Natural killer cell (primary cell): Measurements from ENCODE around the gene MS4A18. TPM values are rescaled to one million over a fixed set of nuclear protein-coding genes. Genes with fewer than 3 reads are reported as not detected.

ENCODE experiments used
- ATAC-seq, 3 donors: fragments of 150-1000 bp in 2 of 3; fragments of 200-7000 bp in 1 of 3; cut with Tn5 transposase; 1 replicate in 1 of 3; 2 replicates in 2 of 3; pipeline ENCODE4 v1.10.0; 2021; ENCODE audit warnings: mild to moderate bottlenecking in 2 of 3, moderate library complexity in 2 of 3
- DNase-seq, 2 donors: peaks; one replicate each; pipeline versions ENCODE4 v3.0.0 to v3.0.0-alpha.2; 2013 to 2021; ENCODE audit warnings: mixed read lengths in 1 of 2
- H3K27ac ChIP-seq: one replicate; pipeline ENCODE4 v1.5.1; 2013; ENCODE audit warnings: mild to moderate bottlenecking, low read length
- H3K27me3 ChIP-seq: one replicate; pipeline ENCODE4 v1.6.1; 2013; ENCODE audit warnings: low read length; ENCODE audit not compliant: control insufficient read depth, insufficient read depth
- H3K36me3 ChIP-seq: one replicate; pipeline ENCODE4 v1.6.1; 2013; ENCODE audit warnings: low read length; ENCODE audit not compliant: control insufficient read depth, insufficient read depth
- H3K4me1 ChIP-seq: one replicate; pipeline ENCODE4 v1.6.1; 2013; ENCODE audit warnings: low read length; ENCODE audit not compliant: control insufficient read depth, insufficient read depth
- H3K4me3 ChIP-seq: one replicate; pipeline ENCODE4 v1.5.1; 2013; ENCODE audit warnings: low read length
- H3K9me3 ChIP-seq: one replicate; pipeline ENCODE4 v1.6.1; 2013; ENCODE audit warnings: low read length; ENCODE audit not compliant: control insufficient read depth, insufficient read depth
- H3K27ac Mint-ChIP-seq, 2 donors: one replicate each; pipeline ENCODE4 v1.8.0; 2022; ENCODE audit warnings: mild to moderate bottlenecking in 2 of 2, mixed read lengths in 2 of 2, moderate library complexity in 1 of 2
- H3K27me3 Mint-ChIP-seq, 2 donors: one replicate each; pipeline ENCODE4 v1.8.0; 2022; ENCODE audit warnings: low read depth in 2 of 2, mixed read lengths in 2 of 2
- H3K36me3 Mint-ChIP-seq: one replicate; pipeline ENCODE4 v1.8.0; 2022; ENCODE audit warnings: mixed read lengths
- H3K4me1 Mint-ChIP-seq, 2 donors: one replicate each; pipeline ENCODE4 v1.8.0; 2022; ENCODE audit warnings: mixed read lengths in 2 of 2
- H3K4me3 Mint-ChIP-seq: one replicate; pipeline ENCODE4 v1.8.0; 2022; ENCODE audit warnings: mild to moderate bottlenecking, moderate library complexity, mixed read lengths
- H3K9me3 Mint-ChIP-seq, 2 donors: one replicate each; pipeline ENCODE4 v1.8.0; 2022; ENCODE audit warnings: mixed read lengths in 2 of 2
- WGBS: methylation state at CpG from one replicate; pipeline ENCODE4 v1.1.7; 2013; ENCODE audit warnings: missing lambda C conversion rate; ENCODE audit not compliant: insufficient coverage; 5-methylcytosine and 5-hydroxymethylcytosine counted together
- intact Hi-C: fragments of 100-400 bp; cut with micrococcal nuclease; formaldehyde crosslinking; loops from one replicate; pipeline ENCODE4 v1.14.2; 2022
- total RNA-seq, 4 donors: library from RNA; stranded (reverse); fragments of 120-200 nt in 1 of 4; gene quantifications; one replicate each; pipeline versions ENCODE4 v1.2.3 to v1.2.4, GENCODE V29; 2013 to 2022
- TF ChIP-seq, protein P1 (sequence below): fragments of 200-600 bp; IDR thresholded peaks from one replicate; pipeline ENCODE4 v1.8.0; 2022; ENCODE audit warnings: antibody characterized with exemption

MS4A18 gene
- total RNA-seq, 3 donors from 2014 or later (not counting 1 experiment from before 2014, with no cell fraction given) = not detected

DNA sequence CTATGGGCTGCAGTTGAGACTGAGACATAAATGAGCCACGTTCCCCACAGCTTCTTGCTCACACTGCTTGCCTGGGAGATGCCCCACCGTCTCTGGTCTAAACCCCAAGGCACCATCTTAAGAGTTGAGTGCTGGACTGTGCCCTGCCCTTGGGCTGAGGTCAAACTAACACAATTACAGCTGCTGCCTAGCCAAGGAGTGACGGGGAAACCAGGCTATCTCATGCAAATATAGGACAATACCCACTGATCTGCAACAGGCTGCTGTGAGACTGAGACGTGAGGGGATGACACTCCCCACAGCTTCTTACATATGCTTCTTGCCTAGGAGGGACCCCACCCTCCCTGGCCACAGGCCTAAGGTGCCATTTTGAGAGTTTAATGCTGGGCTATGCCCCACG lies 32.9 kb upstream of the MS4A18 start:
- peaks cover 0 to 2% of the 10 kb centered on the region in 2 donors for H3K9me3 Mint-ChIP-seq
- Histone ChIP-seq H3K27ac (no peak overlapping the region), H3K36me3 (no peaks in the 10 kb centered on the region), H3K9me3 (no peaks in the 10 kb centered on the region), H3K4me3 (no peak overlapping the region), H3K27me3 (no peaks in the 10 kb centered on the region), H3K4me1 (no peaks in the 10 kb centered on the region)
- H3K4me3 Mint-ChIP-seq = no peak overlapping the region
- no peak for DNase-seq
- H3K36me3 Mint-ChIP-seq = no peaks in the 10 kb centered on the region
- no peaks in the 10 kb centered on the region for H3K4me1 Mint-ChIP-seq
- ATAC-seq = no peak
- H3K27ac Mint-ChIP-seq = no peak overlapping the region
- TF ChIP-seq, protein P1, sequence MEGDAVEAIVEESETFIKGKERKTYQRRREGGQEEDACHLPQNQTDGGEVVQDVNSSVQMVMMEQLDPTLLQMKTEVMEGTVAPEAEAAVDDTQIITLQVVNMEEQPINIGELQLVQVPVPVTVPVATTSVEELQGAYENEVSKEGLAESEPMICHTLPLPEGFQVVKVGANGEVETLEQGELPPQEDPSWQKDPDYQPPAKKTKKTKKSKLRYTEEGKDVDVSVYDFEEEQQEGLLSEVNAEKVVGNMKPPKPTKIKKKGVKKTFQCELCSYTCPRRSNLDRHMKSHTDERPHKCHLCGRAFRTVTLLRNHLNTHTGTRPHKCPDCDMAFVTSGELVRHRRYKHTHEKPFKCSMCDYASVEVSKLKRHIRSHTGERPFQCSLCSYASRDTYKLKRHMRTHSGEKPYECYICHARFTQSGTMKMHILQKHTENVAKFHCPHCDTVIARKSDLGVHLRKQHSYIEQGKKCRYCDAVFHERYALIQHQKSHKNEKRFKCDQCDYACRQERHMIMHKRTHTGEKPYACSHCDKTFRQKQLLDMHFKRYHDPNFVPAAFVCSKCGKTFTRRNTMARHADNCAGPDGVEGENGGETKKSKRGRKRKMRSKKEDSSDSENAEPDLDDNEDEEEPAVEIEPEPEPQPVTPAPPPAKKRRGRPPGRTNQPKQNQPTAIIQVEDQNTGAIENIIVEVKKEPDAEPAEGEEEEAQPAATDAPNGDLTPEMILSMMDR = no peak
- 93% methylated on average over 5 of the region's 5 CpGs for WGBS
- peaks cover 3 to 13% of the 10 kb centered on the region in 2 donors for H3K27me3 Mint-ChIP-seq
- intact Hi-C loops = no loop called here

DNA sequence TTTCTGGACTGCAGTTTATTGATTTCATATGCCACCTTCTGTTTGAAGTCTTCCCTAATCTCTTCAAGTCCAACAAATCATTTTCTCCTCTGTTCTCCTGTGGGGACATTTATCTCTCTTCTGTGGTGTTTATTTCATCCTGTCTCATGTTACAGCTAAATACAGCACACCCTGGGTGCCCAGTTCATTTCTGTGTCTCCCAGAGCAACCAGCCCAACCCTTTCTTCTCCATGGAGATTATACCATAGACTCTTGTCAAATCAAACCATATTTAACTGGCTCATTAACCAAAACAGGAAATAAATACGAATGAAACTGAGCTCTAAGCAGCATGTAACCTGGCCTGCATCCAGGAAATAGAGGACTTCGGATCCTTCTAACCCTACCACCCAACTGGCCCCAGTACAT lies 25.2 kb upstream of the MS4A18 start, which contains the start of gene MS4A8:
Gene MS4A8 (plus strand): TSS at position 329 of the 408 bp plus-strand sequence. CDS start 1,249 bp downstream, outside the sequence.
- Histone ChIP-seq H3K27ac (no peak within 1 kb of the TSS), H3K4me3 (no peak within 1 kb of the TSS), H3K36me3 (no peaks in the 10 kb centered on the region), H3K27me3 (no peaks in the 10 kb centered on the region), H3K4me1 (no peaks in the 10 kb centered on the region), H3K9me3 (no peaks in the 10 kb centered on the region)
- H3K4me3 Mint-ChIP-seq = no peak within 1 kb of the TSS
- 0% methylated on average over 2 of the region's 2 CpGs for WGBS
- H3K9me3 Mint-ChIP-seq = peaks cover 0 to 2% of the 10 kb centered on the region in 2 donors
- H3K4me1 Mint-ChIP-seq = no peaks in the 10 kb centered on the region
- DNase-seq (no peak), ATAC-seq (no peak)
- intact Hi-C loops = no loop called here
- peaks cover 5 to 8% of the 10 kb centered on the region in 2 donors for H3K27me3 Mint-ChIP-seq
- TF ChIP-seq, protein P1 = no peak
- H3K27ac Mint-ChIP-seq = no peak within 1 kb of the TSS
- no peaks in the 10 kb centered on the region for H3K36me3 Mint-ChIP-seq

DNA sequence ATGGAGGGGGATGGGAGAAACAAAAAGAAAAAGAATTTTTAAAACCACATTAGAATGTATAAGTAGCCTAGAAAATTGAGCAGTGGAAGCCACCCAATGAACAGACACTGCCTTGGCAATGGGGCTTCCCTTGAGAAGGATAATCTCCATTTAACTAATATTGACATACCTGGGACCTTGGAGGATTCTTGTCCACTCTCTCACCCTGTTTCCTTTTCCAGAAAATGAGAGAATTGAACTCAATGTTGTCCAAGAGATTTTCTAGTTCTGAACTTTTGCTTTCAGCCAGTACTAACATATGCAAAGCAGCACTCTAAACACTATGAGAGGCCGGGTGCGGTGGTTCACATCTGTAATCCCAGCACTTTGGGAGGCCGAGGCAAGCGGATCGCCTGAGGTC lies 24.6 kb upstream of the MS4A18 start:
- WGBS = 100% methylated on average over 5 of the region's 5 CpGs
- intact Hi-C loops = no loop called here
- Mint-ChIP-seq H3K4me3 (no peak overlapping the region), H3K36me3 (no peaks in the 10 kb centered on the region), H3K27ac (no peak overlapping the region), H3K27me3 (peaks cover 5 to 8% of the 10 kb centered on the region in 2 donors), H3K4me1 (no peaks in the 10 kb centered on the region), H3K9me3 (peaks cover 0 to 2% of the 10 kb centered on the region in 2 donors)
- no peaks in the 10 kb centered on the region for H3K4me1 ChIP-seq
- H3K36me3 ChIP-seq = no peaks in the 10 kb centered on the region
- TF ChIP-seq, protein P1 = no peak
- ATAC-seq (no peak), DNase-seq (no peak)
- H3K4me3 ChIP-seq = no peak overlapping the region
- no peaks in the 10 kb centered on the region for H3K27me3 ChIP-seq
- no peak overlapping the region for H3K27ac ChIP-seq
- no peaks in the 10 kb centered on the region for H3K9me3 ChIP-seq
